ENCODE data around the gene TAF3.

The TAF3 gene

DNA sequence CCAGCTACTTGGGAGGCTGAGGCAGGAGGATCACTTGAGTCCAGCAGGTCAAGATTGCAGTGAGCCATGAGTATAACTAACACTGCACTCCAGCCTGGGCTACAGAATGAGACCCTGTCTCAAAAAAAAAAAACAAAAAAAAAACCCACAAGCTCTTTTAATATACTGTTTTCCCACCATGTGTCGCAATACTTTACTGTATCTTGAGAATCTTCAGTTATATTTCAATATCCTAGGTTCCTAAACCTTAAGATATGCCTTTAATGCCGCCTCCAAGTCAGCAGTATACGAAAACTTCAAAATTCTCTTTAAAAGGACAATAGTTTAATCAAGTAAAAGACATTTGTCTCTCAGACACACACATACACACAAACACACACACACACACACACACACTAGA lies 62.8 kb downstream of the TAF3 start:
- no peak for DNase-seq

GRCh38 chr10:7886056-7886455 lies 67.8 kb downstream of the TAF3 start:
- no peak for DNase-seq

DNA sequence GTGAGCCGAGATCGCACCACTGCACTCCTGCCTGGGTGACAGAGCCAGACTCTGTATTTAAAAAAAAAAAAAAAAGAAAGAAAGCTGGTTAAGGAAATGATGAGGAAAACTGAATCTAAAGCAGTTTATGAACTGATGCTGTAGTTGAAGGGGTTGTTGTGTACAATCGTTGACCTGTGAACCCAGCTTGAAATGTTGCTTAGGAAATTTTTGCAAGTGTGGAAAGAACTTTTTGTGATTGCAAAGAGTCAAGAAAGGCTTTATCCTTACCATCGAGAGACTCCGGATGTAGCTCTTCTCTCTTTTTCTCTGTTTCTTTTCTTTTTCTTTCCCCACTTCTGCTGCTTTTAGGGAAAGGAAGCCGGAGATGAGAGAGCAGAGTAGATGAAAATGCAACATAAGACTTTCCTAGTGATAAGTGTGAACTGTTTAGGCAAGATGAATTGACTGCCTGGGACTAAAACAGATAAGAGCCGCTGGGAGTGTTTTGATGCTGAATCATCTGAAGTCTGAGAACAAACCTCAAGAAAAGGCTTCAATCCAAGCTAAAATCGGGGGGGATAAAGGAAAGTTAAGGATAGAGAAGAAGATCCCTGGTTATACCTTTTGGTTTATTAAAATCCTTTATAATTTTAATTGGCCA lies 69.0 kb downstream of the TAF3 start:
- no peak for DNase-seq

- no peak for DNase-seq
Measured at GRCh38 chr10:7889947-7890542, 71.7 kb downstream of the TAF3 start.

- DNase-seq = no peak
Measured at GRCh38 chr10:7890781-7891180, 72.5 kb downstream of the TAF3 start.

DNA sequence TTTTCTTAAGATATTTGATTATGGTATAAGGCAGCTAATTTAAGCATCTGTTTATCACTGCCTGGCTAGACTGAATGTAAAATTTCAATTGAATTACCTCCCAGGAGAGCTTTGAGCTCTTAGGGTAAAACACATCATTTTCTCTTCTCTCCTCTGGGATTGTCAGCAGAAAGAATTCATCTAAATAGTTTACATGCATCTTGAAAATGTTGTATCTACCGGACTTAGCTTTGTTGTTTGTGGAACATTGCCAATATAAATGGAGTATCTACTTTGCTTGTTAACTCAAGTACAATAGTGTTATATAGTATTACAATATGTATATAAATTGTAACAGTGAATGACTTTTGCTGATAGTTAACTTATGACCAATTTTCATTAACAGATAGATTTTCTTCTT lies 73.3 kb downstream of the TAF3 start:
- DNase-seq = no peak

GRCh38 chr10:7892146-7892545 lies 73.8 kb downstream of the TAF3 start:
- DNase-seq = no peak

DNA sequence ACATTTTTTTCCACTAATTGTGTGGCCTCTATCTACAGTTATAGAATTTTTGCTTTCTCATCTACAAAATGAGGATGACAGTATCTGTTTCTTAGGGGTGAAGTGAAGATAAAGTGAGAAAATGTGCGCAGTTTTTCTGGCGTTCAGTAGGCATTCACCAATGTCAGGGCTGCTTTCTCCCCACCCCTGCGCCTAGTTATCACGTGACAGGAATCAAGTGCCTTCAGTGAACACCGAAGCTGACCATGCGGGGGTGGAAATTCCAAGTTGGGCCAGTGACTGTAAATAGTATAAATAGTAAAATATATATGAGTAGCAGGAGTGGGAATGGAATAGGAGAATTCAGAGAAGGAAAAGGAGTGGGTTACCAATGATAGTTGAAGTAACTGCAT lies 77.4 kb downstream of the TAF3 start:
- no peak for DNase-seq

- DNase-seq = no peak
Measured at GRCh38 chr10:7896297-7896696, 78.0 kb downstream of the TAF3 start.

GRCh38 chr10:7901256-7901655 lies 83.0 kb downstream of the TAF3 start:
- DNase-seq = no peak

- DNase-seq = no peak
Measured at GRCh38 chr10:7902413-7902812, 84.1 kb downstream of the TAF3 start.

GRCh38 chr10:7903851-7904250 lies 85.5 kb downstream of the TAF3 start:
- DNase-seq = no peak

DNA sequence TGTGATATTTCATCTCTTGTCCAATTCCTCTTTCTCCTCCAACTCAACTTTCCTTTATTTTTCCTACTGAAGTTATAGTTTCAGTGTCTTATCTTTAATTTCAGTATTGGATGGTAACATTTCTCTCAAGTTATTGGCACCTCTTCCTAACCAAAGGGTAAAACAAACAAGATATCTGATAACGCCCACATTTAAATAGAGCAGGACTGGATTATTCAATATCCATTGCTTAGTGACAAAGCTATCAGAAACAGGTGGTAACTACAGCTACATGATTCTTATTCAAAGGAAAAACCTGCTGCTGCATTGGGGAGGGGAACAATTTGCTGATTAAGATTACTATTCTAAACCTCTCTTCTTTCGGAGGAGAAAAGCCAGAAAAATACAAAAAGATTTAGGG lies 87.8 kb downstream of the TAF3 start:
- no peak for DNase-seq

DNA sequence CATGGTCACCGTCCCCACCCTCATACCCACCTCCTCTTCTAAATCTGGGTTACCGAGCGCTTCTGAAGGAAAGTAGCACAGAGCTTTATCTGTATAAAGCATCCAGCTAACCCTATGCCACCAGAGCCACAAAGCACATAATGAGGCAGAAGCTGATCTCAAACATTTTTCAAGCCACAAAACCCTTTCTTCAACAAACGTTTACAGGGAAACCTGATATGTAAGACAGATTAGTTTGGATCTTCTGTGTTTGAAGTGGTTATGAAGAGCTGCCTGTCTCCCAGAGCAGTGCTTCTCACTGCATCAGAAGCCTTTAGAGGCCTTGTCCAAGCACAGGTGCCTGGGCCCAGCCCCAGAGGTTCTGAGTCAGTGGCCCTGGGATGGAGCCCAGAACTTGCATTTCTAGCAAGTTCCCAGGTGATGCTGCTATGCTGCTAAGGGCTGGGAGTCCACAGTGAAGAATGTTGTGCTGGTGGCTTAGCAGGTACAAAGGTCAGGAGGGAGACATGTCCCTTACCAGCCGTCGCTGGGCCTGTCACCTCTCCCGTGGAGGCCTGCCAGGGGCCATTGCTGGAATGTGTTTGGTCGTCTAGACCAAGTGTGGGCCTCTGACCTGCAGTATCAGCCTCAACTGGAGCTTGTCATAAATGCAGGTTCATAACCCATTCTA lies 90.4 kb downstream of the TAF3 start:
- no peak for DNase-seq

DNA sequence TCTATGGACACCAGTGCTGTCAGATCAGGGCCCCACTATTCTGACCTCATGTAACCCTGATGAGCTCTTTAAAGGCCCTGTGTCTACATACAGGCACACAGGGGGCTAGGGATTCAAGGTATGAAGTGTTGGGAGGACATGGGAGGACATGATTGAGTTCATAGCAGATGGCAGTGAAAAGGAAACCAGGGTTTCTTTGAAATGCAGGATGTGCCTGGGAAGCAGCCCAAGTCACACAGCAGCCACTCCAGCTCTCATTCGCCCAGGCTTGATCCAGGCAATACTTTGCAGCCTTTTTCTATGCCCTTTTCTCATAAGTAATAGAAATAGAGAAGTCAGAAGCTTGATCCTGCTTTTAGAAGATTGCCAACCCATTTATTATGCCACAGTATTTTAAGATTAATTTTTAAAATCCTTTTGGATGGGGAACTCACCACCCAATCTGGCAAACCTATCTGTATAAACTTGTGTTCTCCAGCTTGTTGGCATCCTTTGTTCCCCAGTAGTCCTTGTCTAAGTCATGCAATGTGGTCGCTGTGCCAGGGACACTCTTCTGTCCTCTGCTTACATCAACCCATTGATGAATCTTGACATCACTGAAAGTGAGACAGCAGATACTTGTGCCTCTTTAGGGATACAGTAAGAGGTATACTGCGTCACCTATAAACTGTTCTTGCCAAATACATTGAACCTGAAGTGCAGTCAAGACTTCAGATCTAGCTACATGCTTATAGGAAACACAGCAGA lies 95.0 kb downstream of the TAF3 start:
- no peak for DNase-seq

- peak; percentile 12 for DNase-seq
Measured at GRCh38 chr10:7915923-7916536, 97.7 kb downstream of the TAF3 start.

- DNase-seq = no peak
Measured at GRCh38 chr10:7917736-7918135, 99.4 kb downstream of the TAF3 start.

DNA sequence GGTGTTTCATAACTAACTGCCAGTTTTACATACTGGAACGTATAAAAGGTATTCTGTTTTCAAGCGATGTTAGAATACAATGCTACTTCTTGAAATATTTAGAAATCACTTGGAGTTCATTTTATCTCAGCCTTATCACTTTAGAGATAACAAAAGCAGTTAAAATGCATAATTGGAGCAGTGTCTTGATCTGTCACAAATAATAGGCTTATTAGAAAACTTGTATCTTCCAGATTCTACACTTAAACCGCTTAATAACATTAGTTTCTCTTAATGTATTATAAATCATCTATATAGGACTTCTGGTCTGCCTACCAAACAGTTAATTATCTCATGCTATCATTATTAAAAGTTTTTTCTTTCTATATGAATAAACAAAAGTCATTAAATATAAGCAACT lies 104.4 kb downstream of the TAF3 start:
- DNase-seq = no peak

- no peak for DNase-seq
Measured at GRCh38 chr10:7928536-7928935, 110.2 kb downstream of the TAF3 start.

DNA sequence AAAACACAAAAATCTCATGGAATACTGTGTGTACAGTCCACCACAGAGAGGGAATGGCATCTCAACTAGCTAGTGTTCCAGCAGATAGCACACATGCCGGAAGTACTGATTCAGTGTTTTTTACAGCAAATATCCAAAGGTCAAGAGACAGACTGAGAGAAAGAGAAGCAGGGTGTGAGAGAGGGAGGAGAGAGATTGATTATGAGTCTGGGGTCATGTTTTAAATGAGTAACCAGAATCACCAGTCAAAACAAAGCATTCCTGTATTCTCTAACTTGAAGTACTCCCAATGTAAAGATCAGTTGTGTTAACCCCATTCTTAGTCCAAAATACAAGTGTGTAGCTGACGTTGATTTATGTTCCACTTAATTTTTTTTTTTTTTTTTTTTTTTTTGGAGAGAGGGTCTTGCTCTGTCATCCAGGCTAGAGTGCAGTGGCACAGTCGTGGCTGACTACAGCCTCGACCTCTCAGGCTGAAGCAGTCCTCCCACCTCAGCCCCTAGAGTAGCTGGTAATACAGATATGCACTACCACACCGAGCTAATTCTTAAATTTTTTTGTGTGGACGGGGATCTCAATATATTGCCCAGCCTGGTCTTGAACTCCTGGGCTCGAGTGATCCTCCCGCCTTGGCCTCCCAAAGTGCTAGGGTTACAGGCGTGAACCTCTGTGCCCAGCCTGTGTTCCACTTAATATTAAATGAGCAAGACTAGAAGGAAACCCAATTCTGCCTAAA lies 114.2 kb downstream of the TAF3 start:
- DNase-seq = no peak

DNA sequence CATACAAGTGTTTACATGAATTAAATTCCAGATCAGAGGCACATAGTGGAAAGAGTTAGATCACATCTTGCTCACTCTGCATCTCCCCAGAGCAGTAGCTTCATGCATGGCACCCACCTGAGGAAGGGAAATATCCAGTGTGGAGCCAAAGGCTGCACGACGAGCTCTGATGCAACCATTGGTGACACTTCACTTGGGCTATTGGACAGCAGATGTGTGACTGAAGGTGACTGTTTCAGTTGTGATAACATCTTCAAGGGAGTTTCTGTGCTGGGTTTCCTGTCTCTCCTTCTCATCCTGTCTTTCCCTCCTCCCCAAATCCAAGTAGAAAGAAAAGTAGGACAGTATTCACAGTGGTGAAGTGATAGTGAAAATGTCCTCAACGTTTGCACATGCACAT lies 115.0 kb downstream of the TAF3 start:
- no peak for DNase-seq

- DNase-seq = no peak
Measured at GRCh38 chr10:7933757-7934156, 115.5 kb downstream of the TAF3 start.
